HG02759 (cell line): ENCODE results near the gene RPIA.

Source experiments
- ATAC-seq: cut with Tn5 transposase; IDR thresholded peaks from one replicate; pipeline ENCODE4 v1.9.1; 2021; ENCODE audit warnings: mild to moderate bottlenecking, moderate library complexity; ENCODE audit not compliant: unreplicated experiment

RPIA gene

DNA sequence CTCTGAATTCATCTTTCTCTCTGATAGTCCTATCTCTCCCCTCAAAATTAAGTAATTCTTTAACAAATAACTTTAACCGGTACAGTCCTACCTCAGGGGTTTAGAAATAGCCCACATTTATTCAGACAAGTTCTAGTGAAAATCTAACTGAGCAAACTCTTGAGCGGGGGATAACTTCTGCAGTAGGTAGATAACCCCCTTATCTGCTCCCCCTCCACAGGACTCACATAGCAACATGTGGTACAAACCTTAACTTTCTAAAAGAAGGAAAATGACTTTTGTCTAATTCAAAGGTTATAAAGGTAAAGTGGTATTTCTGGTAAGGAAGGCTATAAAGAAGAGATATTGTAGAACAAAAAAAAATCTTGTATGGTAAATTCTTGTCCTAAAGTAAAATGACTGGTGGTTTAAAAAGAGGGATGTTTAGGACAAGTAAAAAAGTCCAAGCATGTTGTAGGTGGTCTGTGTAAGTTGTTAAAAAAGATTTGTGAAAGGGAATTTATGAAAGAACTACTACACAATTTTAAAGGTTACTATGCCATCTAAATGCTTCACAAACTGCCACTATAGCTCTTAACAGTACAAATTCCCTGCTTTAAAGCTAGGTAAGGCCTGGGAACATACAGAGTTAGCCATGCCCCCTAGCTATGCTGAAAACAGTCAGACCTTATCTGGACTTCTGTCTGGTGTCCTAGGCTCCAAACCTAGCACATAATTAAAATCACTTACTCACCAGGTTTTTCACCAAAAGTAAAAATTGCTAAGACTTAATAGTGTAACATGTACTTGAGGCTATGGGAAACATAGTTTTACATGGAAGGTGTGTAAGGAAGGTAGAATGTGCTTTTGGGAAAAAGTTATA is 8.1 kb upstream of the RPIA start:
- no peak for ATAC-seq

DNA sequence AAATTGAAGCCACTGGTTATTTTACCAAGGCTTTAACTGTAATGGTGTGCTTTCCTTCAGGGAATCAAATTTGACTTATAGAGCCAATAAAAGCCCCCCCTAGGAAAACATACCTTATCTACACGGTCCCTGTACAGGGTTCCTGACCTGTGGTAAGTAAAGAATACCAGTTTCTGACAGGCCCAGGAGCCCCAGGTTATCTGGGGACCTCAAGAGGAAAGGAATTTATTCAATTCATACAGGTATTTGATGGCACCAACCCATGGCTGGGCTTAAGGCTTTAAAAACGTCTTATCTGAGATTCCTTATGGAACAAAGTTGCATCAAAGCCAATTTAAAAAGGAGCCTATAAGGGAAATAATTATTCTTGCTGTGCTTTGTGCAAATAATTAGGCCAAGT is 7.0 kb upstream of the RPIA start:
- no peak for ATAC-seq

DNA sequence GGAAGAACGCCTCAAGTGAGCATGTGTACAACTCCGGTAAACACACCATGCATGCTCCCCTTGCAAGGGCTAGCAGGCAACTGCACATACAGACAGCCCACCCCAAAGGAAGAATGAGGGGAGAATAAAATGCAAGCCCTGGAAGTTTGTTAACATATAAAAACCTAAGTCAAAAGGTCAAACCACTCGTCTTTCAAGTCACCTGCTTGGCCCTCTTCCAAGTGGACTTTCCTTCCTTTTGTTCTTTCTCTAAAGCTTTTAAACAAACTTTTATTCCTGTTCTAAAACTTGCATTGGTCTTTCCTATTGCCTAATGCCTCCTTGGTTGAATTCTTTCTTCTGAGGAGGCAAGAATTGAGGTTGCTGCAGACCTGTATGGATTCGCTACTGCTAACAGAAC is 5.2 kb upstream of the RPIA start:
- ATAC-seq = no peak

DNA sequence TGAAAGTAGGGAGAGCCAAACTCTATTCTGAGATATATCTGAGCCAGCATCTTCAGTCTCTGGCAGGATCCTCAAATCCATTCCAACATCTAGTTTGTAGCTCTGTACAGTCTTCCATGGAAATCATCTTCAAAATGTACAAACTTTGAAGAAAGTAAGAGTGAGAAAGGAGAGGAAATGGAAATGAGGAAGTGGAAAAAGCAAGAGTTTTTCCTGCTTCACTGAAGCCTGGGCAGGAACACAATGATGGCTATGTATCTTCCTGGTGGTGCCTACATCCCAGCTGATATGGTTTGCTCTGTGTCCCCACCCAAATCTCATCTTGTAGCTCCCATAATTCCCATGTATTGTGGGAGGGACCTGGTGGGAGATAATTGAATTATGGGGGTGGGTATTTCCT is 4.1 kb upstream of the RPIA start:
- no peak for ATAC-seq

DNA sequence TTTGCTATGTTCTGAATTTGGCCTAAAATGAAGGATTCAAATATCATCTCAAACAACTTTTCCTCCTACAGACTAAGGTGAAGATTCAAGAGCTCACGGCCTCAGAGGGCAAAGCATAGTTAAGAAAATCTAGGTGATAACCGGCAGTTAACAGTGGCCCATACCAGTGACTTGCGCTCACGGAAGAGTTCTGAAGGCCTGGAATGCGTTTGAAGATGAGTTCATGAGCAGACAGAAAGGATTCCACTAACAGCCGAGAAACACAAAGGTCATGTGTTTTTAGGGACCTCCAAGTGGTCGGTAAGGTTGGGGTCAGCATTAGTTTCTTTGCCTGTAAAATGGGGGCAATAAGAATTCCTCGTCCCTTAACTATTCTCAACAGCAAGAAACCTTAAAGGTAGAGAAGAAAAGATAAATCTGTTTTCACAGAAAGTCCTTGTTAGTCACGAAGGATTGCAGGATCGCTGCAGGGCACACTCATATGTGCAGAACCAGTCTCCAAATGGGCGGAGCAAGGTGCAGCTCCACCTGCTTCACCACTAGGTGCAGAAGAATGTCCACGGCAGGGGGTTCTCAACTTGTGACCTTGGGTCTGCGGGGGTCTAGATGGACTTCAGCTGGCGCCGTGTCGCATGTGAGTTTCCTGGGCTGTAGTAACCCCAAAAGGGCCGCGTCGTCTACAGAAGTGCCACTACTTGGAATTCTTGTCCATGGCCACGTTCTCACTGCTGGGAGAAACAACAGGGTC is 708 bp upstream of the RPIA start:
- peak; percentile 13 for ATAC-seq

DNA sequence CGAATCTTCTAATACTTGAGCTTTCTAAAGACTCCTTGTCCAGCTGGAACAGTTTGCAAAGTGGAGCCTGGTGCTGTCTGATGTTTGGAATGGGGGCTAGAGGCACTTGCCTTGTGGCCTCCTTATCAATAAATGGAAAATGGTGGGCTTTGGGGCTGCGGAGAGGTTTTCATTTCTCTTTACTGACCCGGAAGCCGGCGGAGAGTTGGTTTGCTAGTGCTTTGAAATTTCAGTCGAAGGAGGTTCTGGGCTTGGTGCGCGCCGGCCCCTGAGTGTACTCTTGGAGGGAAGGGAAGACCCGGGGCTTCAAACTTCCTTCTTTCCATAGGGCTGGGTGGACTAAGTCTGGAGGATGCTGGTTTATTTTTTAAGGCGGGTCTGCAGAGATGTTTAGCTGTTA is 714 bp downstream of the RPIA start:
- ATAC-seq = no peak

DNA sequence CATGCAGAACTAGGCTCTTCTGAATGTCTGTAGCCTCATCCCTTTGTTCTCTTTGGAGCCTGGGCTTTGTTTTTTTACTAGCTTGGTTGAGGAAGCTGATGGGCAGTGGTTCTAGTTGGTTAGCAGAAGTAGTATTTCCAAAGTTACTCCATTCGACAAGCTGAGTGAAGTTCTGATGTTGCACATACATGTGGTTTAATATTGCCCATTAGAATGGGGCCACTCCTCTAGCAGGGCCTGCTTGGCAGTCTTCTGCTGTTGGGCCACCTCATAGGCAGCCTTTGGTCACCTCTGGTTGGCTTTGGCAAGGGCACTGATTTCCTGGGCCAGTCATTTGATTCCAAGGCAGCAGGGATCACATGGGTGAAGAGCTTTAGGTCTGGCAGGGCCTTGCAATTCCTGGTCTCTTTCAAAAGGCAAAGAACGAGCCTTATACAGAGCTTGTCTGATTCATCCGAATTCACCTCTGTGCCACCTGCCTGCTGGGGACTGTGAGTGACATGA is 2.5 kb downstream of the RPIA start:
- ATAC-seq = no peak

DNA sequence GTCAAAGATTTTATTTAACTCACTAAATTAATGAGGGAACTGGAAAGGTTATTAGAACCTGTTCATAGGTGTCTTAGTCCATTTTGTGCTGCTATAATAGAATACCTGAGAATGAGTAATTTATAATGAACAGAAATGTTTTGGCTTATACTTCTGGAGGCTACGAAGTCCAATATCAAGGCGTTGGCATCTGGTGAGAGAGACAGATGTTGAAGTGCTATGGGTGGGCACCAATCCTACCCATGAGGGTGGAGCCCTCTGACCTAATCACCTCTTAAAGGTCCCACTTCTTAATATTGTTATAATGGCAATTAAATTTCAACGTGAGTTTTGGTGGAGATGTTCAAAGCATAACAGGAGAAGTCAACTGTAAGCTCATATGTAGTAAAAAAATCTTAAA is 5.1 kb downstream of the RPIA start:
- ATAC-seq = no peak

DNA sequence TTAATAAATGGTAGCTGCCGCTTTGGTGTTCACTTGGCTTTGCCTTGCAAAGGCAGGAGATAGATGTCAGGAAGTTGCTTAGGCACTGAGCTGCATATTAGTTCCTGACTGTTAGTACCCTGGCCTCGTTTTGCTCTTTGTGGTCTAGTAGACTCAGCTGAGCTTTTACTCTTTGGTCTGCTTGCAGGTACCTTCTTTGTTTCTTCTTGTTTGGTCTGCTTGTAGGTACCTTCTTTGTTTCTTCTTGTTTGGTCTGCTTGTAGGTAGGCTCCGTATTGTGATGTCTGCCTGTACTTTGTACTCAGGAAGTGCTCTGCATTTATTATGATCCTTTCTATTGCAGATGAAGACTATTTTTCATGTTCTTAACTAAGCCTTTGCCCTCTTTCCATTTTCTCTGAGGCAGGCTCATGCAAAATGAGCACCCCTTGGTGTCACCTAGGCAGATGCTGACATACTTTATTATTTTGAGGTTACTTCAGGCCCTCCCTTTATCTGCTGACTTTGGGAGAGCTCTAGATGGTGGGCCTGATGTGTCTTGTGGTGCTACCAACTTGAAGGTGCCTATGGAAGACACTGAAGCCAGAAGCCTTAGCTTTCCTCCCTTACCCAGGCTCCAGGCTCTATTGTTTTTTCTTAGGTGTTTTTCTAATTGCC is 6.0 kb downstream of the RPIA start:
- no peak for ATAC-seq

DNA sequence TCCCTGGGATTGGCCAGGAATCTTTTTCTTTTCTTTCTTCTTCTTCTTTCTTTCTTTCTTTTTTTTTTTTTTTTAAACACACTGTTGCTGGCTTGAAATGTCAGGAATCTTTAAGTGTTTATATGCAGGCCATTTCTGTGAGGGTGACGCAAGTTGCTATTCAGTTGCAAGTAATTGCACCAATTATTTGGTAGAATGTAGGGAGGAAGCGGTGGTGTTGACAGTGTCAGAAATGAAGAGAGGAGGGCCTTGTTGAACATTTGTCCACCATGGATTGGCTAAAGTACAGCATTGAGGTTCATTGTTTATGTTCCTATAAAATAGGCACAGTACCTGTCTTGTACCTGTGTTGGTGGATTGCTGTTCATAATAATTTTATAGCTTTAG is 6.5 kb downstream of the RPIA start:
- no peak for ATAC-seq

DNA sequence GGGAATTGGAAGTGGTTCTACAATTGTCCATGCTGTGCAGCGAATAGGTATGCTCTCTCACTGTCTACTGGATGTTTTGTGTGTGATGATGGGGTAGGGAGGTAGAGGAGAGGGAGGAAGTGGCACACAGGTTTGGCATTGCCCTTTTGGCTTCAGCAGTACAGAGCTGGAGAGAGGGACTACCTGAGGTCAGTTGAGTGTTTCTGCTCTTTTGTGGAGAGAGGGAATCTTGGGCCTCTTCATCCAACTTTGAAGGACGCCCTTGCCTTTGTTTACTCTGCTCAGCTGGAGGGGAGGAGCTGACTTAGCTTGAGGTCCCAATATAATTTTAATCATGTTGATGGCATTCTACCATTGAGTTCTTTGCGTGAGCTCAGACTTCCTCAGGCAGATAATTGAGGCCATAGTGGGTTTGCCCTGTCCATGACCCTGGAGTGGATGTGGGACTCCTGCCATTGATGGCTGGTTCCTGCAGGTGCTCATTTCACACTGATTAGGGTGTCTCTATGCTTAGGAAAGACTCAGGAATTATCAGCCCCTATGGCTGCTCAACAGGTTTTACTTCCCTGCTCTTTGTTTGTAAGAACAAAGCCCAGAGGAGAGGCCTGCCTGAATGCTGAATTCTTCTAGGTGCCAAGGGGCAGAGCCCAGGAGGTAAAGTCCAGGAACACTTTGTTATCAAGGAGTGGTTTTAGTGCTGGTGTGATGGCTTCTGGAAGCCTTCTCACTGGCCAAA is 7.2 kb downstream of the RPIA start:
- no peak for ATAC-seq

DNA sequence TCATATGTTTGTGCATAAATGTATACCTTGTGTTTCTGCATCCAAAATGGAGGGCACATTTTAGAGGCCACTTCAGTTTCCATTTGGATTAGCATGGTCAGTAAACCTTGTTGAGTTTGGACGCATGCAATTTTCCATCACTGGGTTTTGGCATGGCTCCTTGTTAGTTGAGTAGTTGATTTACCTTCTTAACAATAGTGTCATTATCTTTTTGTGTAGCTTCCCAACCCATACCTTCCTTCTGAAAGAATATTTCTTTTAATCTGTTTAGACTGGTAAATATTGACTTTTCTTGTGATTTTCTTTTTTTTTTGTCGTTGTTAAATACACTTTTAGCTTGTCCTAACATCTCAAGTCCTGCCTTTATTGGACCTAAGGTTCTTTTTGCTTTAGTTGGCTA is 15.5 kb downstream of the RPIA start:
- no peak for ATAC-seq

DNA sequence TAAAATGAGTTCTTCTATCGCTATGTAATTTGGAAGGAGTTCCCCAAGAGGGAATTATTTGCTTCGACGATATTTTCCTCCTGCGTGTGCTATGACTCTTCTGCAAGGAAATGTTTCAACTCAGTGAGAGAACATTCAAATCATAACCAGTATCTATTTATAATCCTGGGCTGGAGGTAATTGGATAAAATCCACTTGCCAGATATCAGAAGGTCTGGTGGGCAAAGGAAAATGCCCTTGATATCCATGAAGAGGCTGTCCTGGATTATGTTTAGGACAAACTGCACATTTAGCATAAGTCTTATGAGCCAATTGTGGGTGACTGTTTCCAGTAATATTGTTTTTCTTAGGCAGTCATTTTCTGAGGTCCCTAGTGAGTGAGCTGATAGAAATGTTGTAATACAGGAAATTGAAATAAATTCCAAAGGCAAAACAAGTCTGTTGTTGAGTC is 17.7 kb downstream of the RPIA start:
- ATAC-seq = no peak

DNA sequence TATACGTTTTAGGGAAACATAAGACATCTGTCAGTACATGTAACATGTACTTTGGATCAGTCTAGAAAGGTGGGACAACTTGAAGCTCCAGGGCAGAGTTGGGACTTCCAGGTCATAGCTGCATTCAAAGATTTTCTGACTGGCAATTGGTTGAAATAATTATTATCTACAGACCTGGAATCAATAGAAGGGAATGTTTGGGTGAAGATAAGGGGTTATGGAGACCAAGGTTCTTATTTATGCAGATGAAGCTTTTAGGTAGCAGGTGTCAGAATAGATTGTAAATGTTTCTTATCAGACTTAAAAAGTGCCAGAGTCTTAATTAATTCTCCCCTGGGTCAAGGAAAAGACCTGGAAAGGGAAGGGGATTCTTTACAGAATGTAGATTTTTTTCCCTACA is 19.8 kb downstream of the RPIA start:
- no peak for ATAC-seq

DNA sequence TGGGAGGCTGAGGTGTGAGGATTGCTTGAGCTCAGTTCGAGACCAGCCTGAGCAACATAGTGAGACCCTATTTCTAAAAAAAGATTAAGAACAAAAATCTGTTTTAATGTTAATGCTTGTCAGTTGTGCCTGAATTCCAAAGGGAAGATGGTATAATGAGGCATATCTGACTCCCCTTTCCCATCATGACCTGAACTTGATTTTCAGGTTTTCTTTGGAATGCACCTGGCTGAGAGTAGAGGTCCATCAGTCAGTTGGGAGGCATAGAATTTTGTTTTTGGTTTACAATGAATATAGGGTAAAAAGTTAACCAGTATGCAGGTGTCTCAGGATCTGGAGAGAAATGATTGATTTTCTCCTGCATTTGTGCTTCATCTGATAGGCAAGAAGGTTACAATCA is 20.4 kb downstream of the RPIA start:
- ATAC-seq = no peak

DNA sequence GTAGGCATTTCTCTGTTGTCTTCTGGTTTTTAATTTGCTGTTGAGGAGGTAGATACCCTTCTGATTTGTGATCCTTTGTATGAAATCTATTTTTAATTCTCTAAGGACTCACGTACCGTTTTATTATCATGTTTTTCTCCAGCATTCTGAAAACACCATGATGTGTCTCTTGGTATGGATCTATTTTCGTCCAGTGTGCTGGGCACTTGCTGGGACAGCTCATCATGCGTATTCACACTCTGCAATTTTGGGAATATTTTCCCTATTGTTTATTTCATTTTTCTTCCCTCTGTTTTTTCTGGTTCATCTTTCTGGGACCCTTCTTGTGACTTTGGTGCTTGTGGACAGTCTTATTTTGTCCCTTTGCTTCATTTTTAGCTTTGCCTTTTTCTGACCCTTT is 21.9 kb downstream of the RPIA start:
- no peak for ATAC-seq

DNA sequence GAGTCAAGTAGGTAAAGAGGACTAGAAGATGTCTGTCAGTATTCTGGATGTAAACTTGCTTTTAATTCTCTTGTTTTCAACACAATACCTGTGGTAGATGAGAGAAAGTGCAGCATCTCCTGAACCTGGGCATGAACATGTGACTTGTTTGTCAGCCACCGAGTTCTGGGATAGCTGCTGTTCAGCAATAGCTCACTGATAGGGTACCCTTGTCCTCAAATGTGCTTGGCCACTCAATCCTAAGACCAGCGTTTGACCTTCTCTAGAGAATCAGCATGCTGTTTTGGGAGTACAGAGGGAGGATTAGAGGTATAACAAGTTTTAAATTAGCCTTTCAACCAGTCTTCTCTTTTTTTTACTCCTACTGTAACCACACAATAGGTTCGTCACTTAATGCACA is 23.2 kb downstream of the RPIA start:
- ATAC-seq = no peak

DNA sequence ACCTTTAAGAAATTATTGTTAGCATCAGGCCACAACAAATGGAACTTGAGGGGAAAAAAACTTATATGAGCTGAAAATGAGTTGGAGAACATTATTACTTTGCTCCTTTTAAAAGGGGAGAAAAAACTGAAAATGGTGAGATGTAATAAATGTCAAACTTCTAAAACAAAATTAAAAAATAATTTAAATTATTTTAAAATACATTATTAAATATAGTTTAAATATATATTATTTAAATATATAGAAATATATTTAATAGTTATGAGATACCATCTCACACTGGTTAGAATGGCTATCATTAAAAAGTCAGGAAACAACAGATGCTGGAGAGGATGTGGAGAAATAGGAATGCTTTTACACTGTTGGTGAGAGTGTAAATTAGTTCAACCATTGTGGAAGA is 28.9 kb downstream of the RPIA start:
- ATAC-seq = no peak

DNA sequence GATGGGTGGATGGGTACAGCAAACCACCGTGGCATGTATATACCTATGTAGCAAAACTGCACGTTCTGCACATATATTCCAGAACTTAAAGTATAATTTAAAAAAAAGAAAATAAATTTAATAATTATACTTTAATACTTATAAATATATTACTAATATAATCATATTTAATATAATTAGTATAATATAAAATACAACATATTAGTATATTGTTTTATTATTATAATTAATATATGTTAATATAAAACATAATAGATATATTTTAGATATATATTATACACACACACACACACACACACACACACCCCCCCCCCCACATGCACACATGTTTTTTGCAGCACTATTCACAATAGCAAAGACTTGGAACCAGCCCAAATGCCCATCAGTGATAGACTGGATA is 29.8 kb downstream of the RPIA start:
- no peak for ATAC-seq

DNA sequence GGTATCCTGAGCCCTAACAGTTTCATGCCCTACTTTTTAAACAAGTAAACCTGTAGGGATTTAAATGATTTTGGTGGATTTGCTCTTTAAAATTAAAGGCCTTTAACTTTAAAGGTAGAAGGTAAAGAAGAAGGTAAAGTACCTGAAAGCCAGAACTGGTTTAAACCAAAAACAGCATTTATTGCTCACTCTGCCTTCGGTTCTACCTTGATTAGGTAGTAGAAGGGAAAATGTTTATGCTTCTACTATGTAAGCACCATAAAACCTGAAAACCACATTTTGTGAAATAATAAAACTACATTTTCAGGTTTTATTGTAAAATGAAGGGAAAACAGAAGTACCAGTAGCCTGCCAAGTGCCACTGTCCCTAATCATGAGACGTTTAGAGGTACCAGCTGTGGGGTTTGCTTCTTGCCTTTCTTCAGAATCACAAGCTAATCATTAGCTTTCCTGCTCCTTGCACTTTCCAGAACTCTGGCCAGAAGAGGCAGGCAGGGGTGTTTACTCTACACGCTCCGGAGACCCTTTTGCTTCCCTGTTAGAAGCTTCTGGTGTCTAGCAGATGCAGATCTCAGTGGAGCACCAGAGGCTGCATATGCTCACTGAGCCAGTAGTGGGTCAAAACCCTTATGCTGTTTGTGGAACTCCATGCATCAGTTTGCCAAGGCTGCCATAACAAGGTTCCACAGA is 33.3 kb downstream of the RPIA start:
- no peak for ATAC-seq
